GM23338 (cell line): Measurements from ENCODE around the gene CDC6. TPM values are rescaled to one million over a fixed set of nuclear protein-coding genes. Genes with fewer than 3 reads are reported as not detected.

Experiments
- ATAC-seq: fragments of 200-7000 bp; cut with Tn5 transposase; 3 replicates; pipeline ENCODE4 v1.9.1; 2020
- DNase-seq: peaks from one replicate; pipeline ENCODE4 v3.0.0-alpha.2; 2015; ENCODE audit warnings: low spot score
- H2AFZ ChIP-seq: fragments of 200-600 bp; sonication (generic); 2 replicates; pipeline ENCODE4 v1.8.0; 2016; ENCODE audit warnings: antibody characterized with exemption, mild to moderate bottlenecking, moderate library complexity
- H3F3A ChIP-seq: fragments of 200-600 bp; sonication (generic); replicated peaks from 2 replicates; pipeline ENCODE4 v1.8.0; 2017; ENCODE audit warnings: antibody characterized with exemption, mixed run types, low read depth
- H3K27ac ChIP-seq: fragments of 200-600 bp; sonication (generic); 2 replicates; pipeline ENCODE4 v1.6.1; 2016; ENCODE audit warnings: low read depth
- H3K27me3 ChIP-seq: fragments of 200-600 bp; sonication (generic); 2 replicates; pipeline ENCODE4 v1.8.0; 2016; ENCODE audit warnings: mild to moderate bottlenecking, mixed run types, moderate library complexity; ENCODE audit not compliant: insufficient read depth
- H3K36me3 ChIP-seq: fragments of 200-600 bp; sonication (generic); 2 replicates; pipeline ENCODE4 v1.8.0; 2016; ENCODE audit warnings: mild to moderate bottlenecking; ENCODE audit not compliant: insufficient read depth
- H3K4me1 ChIP-seq: fragments of 200-600 bp; sonication (generic); 2 replicates; pipeline ENCODE4 v1.8.0; 2016; ENCODE audit warnings: mild to moderate bottlenecking, moderate library complexity; ENCODE audit not compliant: insufficient read depth
- H3K4me2 ChIP-seq: fragments of 200-600 bp; sonication (generic); 2 replicates; pipeline ENCODE4 v1.7.1; 2017; ENCODE audit warnings: mixed run types
- H3K4me3 ChIP-seq: fragments of 200-600 bp; sonication (generic); 2 replicates; pipeline ENCODE4 v1.6.1; 2016; ENCODE audit warnings: mixed run types
- H3K79me2 ChIP-seq: fragments of 200-600 bp; sonication (generic); replicated peaks from 2 replicates; pipeline ENCODE4 v1.8.0; 2017; ENCODE audit warnings: mild to moderate bottlenecking; ENCODE audit not compliant: insufficient read depth
- H3K9me2 ChIP-seq: fragments of 200-600 bp; sonication (generic); 2 replicates; pipeline ENCODE4 v1.8.0; 2017; ENCODE audit not compliant: insufficient read depth
- H4K20me1 ChIP-seq: fragments of 200-600 bp; sonication (generic); replicated peaks from 2 replicates; pipeline ENCODE4 v1.8.0; 2017; ENCODE audit warnings: mild to moderate bottlenecking; ENCODE audit not compliant: insufficient read depth
- H3K27ac Mint-ChIP-seq: 2 replicates; pipeline ENCODE4 v1.8.0; 2020; ENCODE audit warnings: inconsistent platforms, mild to moderate bottlenecking, moderate library complexity, mixed read lengths
- H3K27me3 Mint-ChIP-seq: 3 replicates; pipeline ENCODE4 v1.8.0; 2022; ENCODE audit warnings: low read depth, mild to moderate bottlenecking, moderate library complexity, mixed read lengths, inconsistent platforms; ENCODE audit not compliant: insufficient read depth, poor library complexity
- H3K36me3 Mint-ChIP-seq: 3 replicates; pipeline ENCODE4 v1.8.0; 2021; ENCODE audit warnings: low read depth, mild to moderate bottlenecking, inconsistent platforms, moderate library complexity, mixed read lengths
- H3K4me1 Mint-ChIP-seq: 3 replicates; pipeline ENCODE4 v1.8.0; 2020; ENCODE audit warnings: mild to moderate bottlenecking, inconsistent platforms, mixed read lengths
- H3K4me3 Mint-ChIP-seq: 3 replicates; pipeline ENCODE4 v1.8.0; 2021; ENCODE audit warnings: moderate library complexity, mild to moderate bottlenecking, inconsistent platforms, mixed read lengths
- H3K9me3 Mint-ChIP-seq: 3 replicates; pipeline ENCODE4 v1.8.0; 2020; ENCODE audit warnings: moderate library complexity, mild to moderate bottlenecking, inconsistent platforms, mixed read lengths
- CREB1 ChIP-seq: fragments of 250-450 bp; sonication (Bioruptor Pico); IDR thresholded peaks from 2 replicates; pipeline ENCODE4 v1.5.0; 2020; ENCODE audit warnings: low read depth, mild to moderate bottlenecking, moderate library complexity
- CTCF ChIP-seq, 2 experiments: fragments of 200-600 bp in 1 of 2; sonication (generic) in 1 of 2; conservative IDR thresholded peaks; 2 replicates each; pipeline versions ENCODE4 v1.5.1 to v1.6.1; 2016 to 2017; ENCODE audit warnings: antibody characterized with exemption in 2 of 2, low read depth in 2 of 2, mild to moderate bottlenecking in 2 of 2, moderate library complexity in 1 of 2
- ETS1 ChIP-seq: IDR thresholded peaks from 2 replicates; pipeline ENCODE4 v1.6.1; 2016; ENCODE audit warnings: antibody characterized with exemption
- EZH2 ChIP-seq: fragments of 200-600 bp; sonication (generic); IDR thresholded peaks from one replicate; pipeline ENCODE4 v1.8.0; 2017; ENCODE audit warnings: antibody characterized with exemption, mild to moderate bottlenecking, low read depth; ENCODE audit not compliant: unreplicated experiment
- EZH2phosphoT487 ChIP-seq: fragments of 200-600 bp; sonication (generic); IDR thresholded peaks from one replicate; pipeline ENCODE4 v1.8.1; 2018; ENCODE audit warnings: antibody characterized with exemption; ENCODE audit not compliant: unreplicated experiment
- JUNB ChIP-seq: IDR thresholded peaks from one replicate; pipeline ENCODE4 v1.6.1; 2016; ENCODE audit warnings: antibody characterized with exemption; ENCODE audit not compliant: unreplicated experiment
- NANOG ChIP-seq: IDR thresholded peaks from 2 replicates; pipeline ENCODE4 v1.6.1; 2016; ENCODE audit warnings: antibody characterized with exemption, borderline replicate concordance
- POLR2AphosphoS5 ChIP-seq: IDR thresholded peaks from 2 replicates; pipeline ENCODE4 v1.6.1; 2016; ENCODE audit warnings: antibody characterized with exemption, low read depth
- REST ChIP-seq: IDR thresholded peaks from one replicate; pipeline ENCODE4 v1.6.1; 2018; ENCODE audit warnings: antibody characterized with exemption; ENCODE audit not compliant: unreplicated experiment
- STAT1 ChIP-seq: IDR thresholded peaks from one replicate; pipeline ENCODE4 v1.6.1; 2016; ENCODE audit warnings: antibody characterized with exemption; ENCODE audit not compliant: unreplicated experiment
- ZNF114 ChIP-seq: fragments of 250-450 bp; sonication (Bioruptor Pico); IDR thresholded peaks from 2 replicates; pipeline ENCODE4 v1.5.0; 2020; ENCODE audit warnings: mild to moderate bottlenecking, moderate library complexity
- ZNF331 ChIP-seq: fragments of 250-450 bp; sonication (Bioruptor Pico); IDR thresholded peaks from 2 replicates; pipeline ENCODE4 v1.5.0; 2020; ENCODE audit warnings: low read depth, mild to moderate bottlenecking, moderate library complexity
- ZNF462 ChIP-seq: fragments of 250-450 bp; sonication (Bioruptor Pico); IDR thresholded peaks from 2 replicates; pipeline ENCODE4 v1.5.0; 2020; ENCODE audit warnings: mild to moderate bottlenecking, moderate library complexity
- polyA plus RNA-seq: library from polyadenylated mRNA; unstranded; fragments of >200 nt; fragmentation: Nextera tagmentation; extraction: Ambion mirVana; gene quantifications from 2 replicates; pipeline ENCODE4 v1.2.1, GENCODE V29; 2016
- total RNA-seq: library from RNA; depleted of rRNA; stranded (reverse); fragments of >200 nt; shearing (Covaris generic); gene quantifications from 2 replicates; pipeline ENCODE4 v1.2.3, GENCODE V29; 2014

Gene CDC6
- total and polyA plus RNA-seq, 2 experiments from 2014 or later = 46.2 to 79.9 TPM

GRCh38 chr17:40313668-40314583 is 26.2 kb downstream of the CDC6 start:
- Mint-ChIP-seq H3K4me1 (peaks cover 75% of the 10 kb centered on the region), H3K27me3 (peaks cover 36% of the 10 kb centered on the region), H3K4me3 (no peak overlapping the region), H3K9me3 (no peaks in the 10 kb centered on the region), H3K27ac (0 out of 2 replicates have a peak overlapping the region, but pooled peaks have one; percentile 3), H3K36me3 (no peaks in the 10 kb centered on the region; the same call in 2 of the 3 replicates)
- Histone ChIP-seq H3K27me3 (peaks cover 32% of the 10 kb centered on the region), H4K20me1 (peaks cover 3% of the 10 kb centered on the region), H3F3A (peaks cover 16% of the 10 kb centered on the region), H3K27ac (no peak overlapping the region), H3K4me1 (peaks cover 35% of the 10 kb centered on the region), H3K4me3 (no peak overlapping the region), H3K4me2 (peak overlapping the region; percentile 57; the same call in 1 of the 2 replicates), H2AFZ (no peak overlapping the region), H3K9me2 (no peaks in the 10 kb centered on the region), H3K79me2 (0 out of 2 replicates have a peak, but pooled peaks cover 3% of the 10 kb centered on the region), H3K36me3 (no peaks in the 10 kb centered on the region)
- ATAC-seq (no peak), DNase-seq (no peak)
- TF ChIP-seq CREB1 (CRISPR knock-in tag) = no peak
- no peak for TF ChIP-seq CTCF (conservative IDR thresholded peaks at IDR 0.05; ENCODE audit: low read depth in 2 of 2)
- TF ChIP-seq ETS1 = no peak
- TF ChIP-seq EZH2phosphoT487 = no peak
- TF ChIP-seq NANOG = no peak
- no peak for TF ChIP-seq ZNF331 (CRISPR knock-in tag)
- TF ChIP-seq EZH2 = no peak
- TF ChIP-seq STAT1 = no peak
- no peak for TF ChIP-seq JUNB
- TF ChIP-seq ZNF462 = no peak
- TF ChIP-seq POLR2AphosphoS5 = no peak
- TF ChIP-seq REST = no peak
- no peak for TF ChIP-seq ZNF114 (CRISPR knock-in tag)
